Left lung (tissue), 10 donors: Measurements from ENCODE around the gene GRAP2. TPM values are rescaled to one million over a fixed set of nuclear protein-coding genes. Genes with fewer than 3 reads are reported as not detected.

Experiments
- ATAC-seq: fragments of 200-7000 bp; cut with Tn5 transposase; one replicate; pipeline ENCODE4 v1.9.1; 2020; ENCODE audit warnings: moderate library complexity
- DNase-seq, 4 donors: peaks; one replicate each; pipeline ENCODE4 v3.0.0-alpha.2; 2013 to 2020
- H3K27ac ChIP-seq, 2 donors: fragments of 200-600 bp; sonication (generic) in 1 of 2; one replicate each; pipeline versions ENCODE4 v1.5.0 to v1.8.0; 2020 to 2021
- H3K27me3 ChIP-seq, 2 donors: fragments of 200-600 bp; sonication (generic) in 1 of 2; one replicate each; pipeline versions ENCODE4 v1.5.0 to v1.8.0; 2020 to 2021
- H3K36me3 ChIP-seq, 2 donors: fragments of 200-600 bp; sonication (generic) in 1 of 2; one replicate each; pipeline versions ENCODE4 v1.5.0 to v1.8.0; 2020 to 2021
- H3K4me1 ChIP-seq, 2 donors: fragments of 200-600 bp; one replicate each; pipeline ENCODE4 v1.8.0; 2021
- H3K4me3 ChIP-seq, 2 donors: fragments of 200-600 bp; sonication (generic) in 1 of 2; one replicate each; pipeline versions ENCODE4 v1.5.0 to v1.8.0; 2020 to 2021; ENCODE audit warnings: mild to moderate bottlenecking in 1 of 2
- H3K9me3 ChIP-seq, 2 donors: fragments of 200-600 bp; sonication (generic) in 1 of 2; one replicate each; pipeline versions ENCODE4 v1.5.0 to v1.8.0; 2020 to 2021
- CTCF ChIP-seq, 2 donors: fragments of 200-600 bp; sonication (generic) in 1 of 2; IDR thresholded peaks; one replicate each; pipeline versions ENCODE4 v1.5.0 to v1.8.0; 2021; ENCODE audit warnings: antibody characterized with exemption in 2 of 2
- intact Hi-C, 2 donors: fragments of 100-400 bp; cut with DNase I; formaldehyde crosslinking; loops; one replicate each; pipeline versions ENCODE4 v1.11.2 to v1.14.2; 2022
- polyA plus RNA-seq, 6 donors: library from polyadenylated mRNA; unstranded; fragments of 120-200 nt; gene quantifications; one replicate each; pipeline ENCODE4 v1.2.1, GENCODE V29; 2013; ENCODE audit not compliant: insufficient read length in 6 of 6
- total RNA-seq, 2 donors: library from RNA; stranded (reverse); fragmentation: NEBNext Ultra II Directional; extraction: Animal tissue kit (Norgen Biotek cat#: 25700); gene quantifications; one replicate each; pipeline ENCODE4 v1.2.1, GENCODE V29; 2021
- donor health status: DM: no; HTN: yes; CAD: no.
- donor health status: DM: no; HTN: no; CAD: no.

GRAP2 gene
- total and polyA plus RNA-seq, 8 donors: 1.5 to 3.4 (median 2.1) TPM

- H3K9me3 ChIP-seq: no peaks in the 10 kb centered on the region
- DNase-seq: no peak
- H3K27me3 ChIP-seq: peaks cover 0 to 77% of the 10 kb centered on the region in 2 donors
- TF ChIP-seq CTCF (IDR thresholded peaks at IDR 0.05): no peak
- intact Hi-C loops: no loop called here
- no peaks in the 10 kb centered on the region for H3K4me1 ChIP-seq
- H3K36me3 ChIP-seq: no peaks in the 10 kb centered on the region
- no peak overlapping the region for H3K4me3 ChIP-seq
- no peak for ATAC-seq
- H3K27ac ChIP-seq: no peak overlapping the region
Measured at GRCh38 chr22:39973656-39974055, 72.8 kb downstream of the GRAP2 start.

- Histone ChIP-seq H3K27me3 (peaks cover 0 to 81% of the 10 kb centered on the region in 2 donors), H3K4me3 (no peak overlapping the region), H3K27ac (no peak overlapping the region), H3K4me1 (no peaks in the 10 kb centered on the region), H3K36me3 (no peaks in the 10 kb centered on the region), H3K9me3 (no peaks in the 10 kb centered on the region)
- DNase-seq: no peak
- intact Hi-C loops: no loop called here
- TF ChIP-seq CTCF (IDR thresholded peaks at IDR 0.05): no peak
- no peak for ATAC-seq
Measured at GRCh38 chr22:39974065-39974464, 73.2 kb downstream of the GRAP2 start.

GRCh38 chr22:39979048-39979447 is 78.2 kb downstream of the GRAP2 start:
- no peak overlapping the region for H3K4me3 ChIP-seq
- H3K9me3 ChIP-seq: no peaks in the 10 kb centered on the region

GRCh38 chr22:39979458-39979857 is 78.6 kb downstream of the GRAP2 start:
- no peaks in the 10 kb centered on the region for H3K4me1 ChIP-seq
- H3K27me3 ChIP-seq: peaks cover 0 to 96% of the 10 kb centered on the region in 2 donors
- ATAC-seq (no peak), DNase-seq (no peak)
- H3K9me3 ChIP-seq: no peaks in the 10 kb centered on the region
- H3K4me3 ChIP-seq: no peak overlapping the region
- no peak overlapping the region for H3K27ac ChIP-seq
- no peaks in the 10 kb centered on the region for H3K36me3 ChIP-seq
- intact Hi-C loops: no loop called here
- TF ChIP-seq CTCF (IDR thresholded peaks at IDR 0.05): no peak

More at GRCh38 chr22:39979048-39979447, 78.2 kb downstream of the GRAP2 start:
- Histone ChIP-seq H3K27me3 (peaks cover 0 to 95% of the 10 kb centered on the region in 2 donors), H3K4me1 (no peaks in the 10 kb centered on the region), H3K36me3 (no peaks in the 10 kb centered on the region), H3K27ac (no peak overlapping the region)
- no peak for DNase-seq
- TF ChIP-seq CTCF (IDR thresholded peaks at IDR 0.05): no peak
- no peak for ATAC-seq
- intact Hi-C loops: no loop called here

- TF ChIP-seq CTCF (IDR thresholded peaks at IDR 0.05): no peak
- no peak for DNase-seq
- no peak for ATAC-seq
- H3K4me1 ChIP-seq: no peaks in the 10 kb centered on the region
- H3K9me3 ChIP-seq: no peaks in the 10 kb centered on the region
- no peak overlapping the region for H3K4me3 ChIP-seq
- intact Hi-C loops: no loop called here
- no peaks in the 10 kb centered on the region for H3K36me3 ChIP-seq
- H3K27ac ChIP-seq: no peak overlapping the region
- peaks cover 0 to 96% of the 10 kb centered on the region in 2 donors for H3K27me3 ChIP-seq
Measured at GRCh38 chr22:39980596-39980995, 79.7 kb downstream of the GRAP2 start.
